ENCODE measurements around the gene EEF1G. TPM values are rescaled to one million over a fixed set of nuclear protein-coding genes. Genes with fewer than 3 reads are reported as not detected.
"Not testable (repeated sequence)": the region's sequence is repeated elsewhere in the genome, so short reads cannot be mapped to it uniquely, and the experiment has no call there.

EEF1G gene
- total and polyA plus RNA-seq, 9 of the 15 experiments (the other 6 are each of a cell fraction or from before 2014, with no cell fraction given): 985 to 2,349 (median 2,035) TPM

- in situ Hi-C loops (cut with MboI) (loop anchor here (5.0 to 10.0 kb wide), 2 partner anchors 137 to 165 kb away; no protein-coding TSS in a partner anchor), intact Hi-C loops (cut with micrococcal nuclease) (loop anchor here (1.0 kb wide), 1 partner anchor 163 kb away; no protein-coding TSS in a partner anchor)
- not testable (repeated sequence) for ATAC-seq; H3K9me3 ChIP-seq (replicated peaks; ENCODE audit: control insufficient read depth, insufficient read depth, low read depth, low read length); FAIRE-seq; H3K9me1 ChIP-seq (ENCODE audit: control insufficient read depth, insufficient read depth, low read length); H4K20me1 ChIP-seq (replicated peaks; ENCODE audit: control insufficient read depth, insufficient read depth, low read length); H2AFZ ChIP-seq (ENCODE audit: low read depth, low read length); H3K4me3 ChIP-seq; H3K4me2 ChIP-seq (ENCODE audit: insufficient read depth, low read length); H3K27me3 ChIP-seq (ENCODE audit: control insufficient read depth in 2 of 2, insufficient read depth in 2 of 2, low read length in 2 of 2); H3K27ac ChIP-seq (ENCODE audit: extremely low read depth, low read depth, low read length); H3K9ac ChIP-seq (ENCODE audit: insufficient read depth in 1 of 2, low read depth in 2 of 2, low read length in 2 of 2); DNase-seq (ENCODE audit: extremely low read depth in 1 of 4, low spot score in 3 of 4)
- H3K79me2 ChIP-seq (ENCODE audit: control insufficient read depth, insufficient read depth, low read length): peaks cover 27% of the 10 kb centered on the region
- H3K36me3 ChIP-seq (ENCODE audit: control insufficient read depth, insufficient read depth, low read length): peaks cover 77% of the 10 kb centered on the region
- POLR2A ChIA-PET: interaction anchor here (0.6 to 3.1 kb wide), 7 partner anchors 9 to 163 kb away, joined by 3 to 15 read pairs (median 7); partner anchors contain the start of genes AHNAK and EEF1G
- H3K4me1 ChIP-seq (replicated peaks in 1 of 2; ENCODE audit: control insufficient read depth in 2 of 2, insufficient read depth in 2 of 2, low read length in 2 of 2): peaks cover 44 to 46% of the 10 kb centered on the region in 2 experiments
- TSS peak; percentile 99 for BruUV-seq (replicated peaks)
- CTCF ChIA-PET (ENCODE audit: low intra/inter-chr PET ratio): interaction anchor here (0.6 to 3.9 kb wide), 3 partner anchors 15 to 164 kb away, joined by 3 to 48 read pairs (median 15); no protein-coding TSS in a partner anchor
- 87% methylated on average over 5 of the region's 5 CpGs for WGBS (ENCODE audit: insufficient coverage, low coverage, missing lambda C conversion rate)
Observed at GRCh38 chr11:62559626-62560025, 14.1 kb downstream of the EEF1G start.

- ATAC-seq (no peak), DNase-seq (ENCODE audit: extremely low read depth in 1 of 4, low spot score in 3 of 4) (no peak), FAIRE-seq (no peak)
- H3K36me3 ChIP-seq (ENCODE audit: control insufficient read depth, insufficient read depth, low read length): peaks cover 77% of the 10 kb centered on the region
- ChIA-PET CTCF (ENCODE audit: low intra/inter-chr PET ratio) (interaction anchor here (0.6 to 3.9 kb wide), 3 partner anchors 134 to 790 kb away, joined by 3 to 48 read pairs (median 15); no protein-coding TSS in a partner anchor), POLR2A (interaction anchor here (0.5 to 3.1 kb wide), 8 partner anchors 12 to 226 kb away, joined by 3 to 15 read pairs (median 4); partner anchors contain the start of genes AHNAK and EEF1G)
- no TSS peak for BruUV-seq (replicated peaks)
- 0 out of 2 replicates have a peak, but pooled peaks have one; percentile 58 for TF ChIP-seq SUPT5H (IDR thresholded peaks at IDR 0.05)
- no peak for TF ChIP-seq SMAD2 (IDR thresholded peaks at IDR 0.05; ENCODE audit: low read depth, low read length)
- no peak overlapping the region; a peak in 1 of 4 replicates for H3K9ac ChIP-seq (ENCODE audit: insufficient read depth in 1 of 2, low read depth in 2 of 2, low read length in 2 of 2)
- H3K27me3 ChIP-seq (ENCODE audit: control insufficient read depth in 2 of 2, insufficient read depth in 2 of 2, low read length in 2 of 2): no peaks in the 10 kb centered on the region
- peaks cover 27% of the 10 kb centered on the region for H3K79me2 ChIP-seq (ENCODE audit: control insufficient read depth, insufficient read depth, low read length)
- 95% methylated on average over 7 of the region's 8 CpGs for WGBS (ENCODE audit: insufficient coverage, low coverage, missing lambda C conversion rate)
- H3K4me2 ChIP-seq (ENCODE audit: insufficient read depth, low read length): no peak overlapping the region
- no peaks in the 10 kb centered on the region for H3K9me1 ChIP-seq (ENCODE audit: control insufficient read depth, insufficient read depth, low read length)
- intact Hi-C loops (cut with micrococcal nuclease): no loop called here
- peaks cover 7% of the 10 kb centered on the region; the same call in 1 of the 2 replicates for H4K20me1 ChIP-seq (replicated peaks; ENCODE audit: control insufficient read depth, insufficient read depth, low read length)
- H3K4me3 ChIP-seq: no peak overlapping the region
- H3K9me3 ChIP-seq (replicated peaks; ENCODE audit: control insufficient read depth, insufficient read depth, low read depth, low read length): no peaks in the 10 kb centered on the region
- no peak overlapping the region for H3K27ac ChIP-seq (ENCODE audit: extremely low read depth, low read depth, low read length)
- no peak overlapping the region for H2AFZ ChIP-seq (ENCODE audit: low read depth, low read length)
- peaks cover 48 to 50% of the 10 kb centered on the region in 2 experiments for H3K4me1 ChIP-seq (replicated peaks in 1 of 2; ENCODE audit: control insufficient read depth in 2 of 2, insufficient read depth in 2 of 2, low read length in 2 of 2)
- in situ Hi-C loops (cut with MboI): loop anchor here (5.0 to 10.0 kb wide), 2 partner anchors 137 to 164 kb away; no protein-coding TSS in a partner anchor
Observed at GRCh38 chr11:62559204-62559603, 14.5 kb downstream of the EEF1G start.

Data from K562 (cell line).